ENCODE data around the gene LAMTOR2.
"Not testable (repeated sequence)": the region's sequence is repeated elsewhere in the genome, so short reads cannot be mapped to it uniquely, and the experiment has no call there.

LAMTOR2 gene

DNA sequence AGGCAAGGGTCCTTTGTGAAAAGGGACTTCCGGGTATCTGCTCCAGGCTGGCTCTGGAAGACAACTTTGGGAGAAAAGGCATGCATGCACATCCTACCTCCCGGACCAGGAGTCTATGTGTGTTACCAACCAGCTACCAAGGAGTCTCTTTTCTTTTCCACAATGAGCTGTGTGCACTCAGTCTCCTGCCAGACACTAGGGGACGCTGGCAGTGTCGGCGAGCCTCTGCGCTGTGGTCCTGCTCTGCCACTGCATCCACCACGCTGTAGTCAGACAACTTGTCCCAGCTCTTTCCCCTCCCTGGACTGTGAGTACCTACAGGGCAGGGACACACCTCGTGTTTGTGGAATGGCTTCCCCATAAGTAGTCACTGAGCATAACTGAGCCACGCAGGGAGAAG, 28.7 kb upstream of the LAMTOR2 start:
- no peaks in the 10 kb centered on the region for H3K36me3 ChIP-seq (ENCODE audit: control insufficient read depth, insufficient read depth, low read length)
- no peak overlapping the region for H3K4me3 ChIP-seq (ENCODE audit: low read length)
- peaks cover 9% of the 10 kb centered on the region for H3K4me1 ChIP-seq (ENCODE audit: control insufficient read depth, insufficient read depth, low read length)
- H3K9me3 ChIP-seq (ENCODE audit: control insufficient read depth, low read length), result no peaks in the 10 kb centered on the region
- no peaks in the 10 kb centered on the region for H3K27me3 ChIP-seq (ENCODE audit: control insufficient read depth, insufficient read depth, low read length)
- H3K9ac ChIP-seq (ENCODE audit: low read length), result no peak overlapping the region

DNA sequence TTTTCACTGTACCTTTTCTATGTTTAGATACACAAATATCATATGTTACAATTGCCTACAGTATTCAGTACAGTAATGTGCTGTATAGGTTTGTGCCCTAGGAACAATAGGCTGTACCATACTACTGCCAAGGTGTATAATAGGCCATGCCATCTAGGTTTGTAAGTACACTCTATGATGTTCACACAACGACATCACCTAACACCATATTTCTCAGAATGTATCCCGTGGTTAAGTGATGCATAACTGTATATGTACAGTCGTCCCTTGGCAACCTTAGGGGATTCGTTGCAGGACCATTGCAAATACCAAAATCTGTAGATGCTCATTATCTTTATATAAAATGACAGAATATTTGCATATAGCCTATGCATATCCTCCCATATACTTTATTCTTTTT, 28.0 kb upstream of the LAMTOR2 start:
- Histone ChIP-seq H3K9ac (ENCODE audit: low read length) (no peak overlapping the region), H3K9me3 (ENCODE audit: control insufficient read depth, low read length) (no peaks in the 10 kb centered on the region), H3K4me3 (ENCODE audit: low read length) (no peak overlapping the region), H3K27me3 (ENCODE audit: control insufficient read depth, insufficient read depth, low read length) (no peaks in the 10 kb centered on the region), H3K4me1 (ENCODE audit: control insufficient read depth, insufficient read depth, low read length) (peaks cover 9% of the 10 kb centered on the region), H3K36me3 (ENCODE audit: control insufficient read depth, insufficient read depth, low read length) (no peaks in the 10 kb centered on the region)

DNA sequence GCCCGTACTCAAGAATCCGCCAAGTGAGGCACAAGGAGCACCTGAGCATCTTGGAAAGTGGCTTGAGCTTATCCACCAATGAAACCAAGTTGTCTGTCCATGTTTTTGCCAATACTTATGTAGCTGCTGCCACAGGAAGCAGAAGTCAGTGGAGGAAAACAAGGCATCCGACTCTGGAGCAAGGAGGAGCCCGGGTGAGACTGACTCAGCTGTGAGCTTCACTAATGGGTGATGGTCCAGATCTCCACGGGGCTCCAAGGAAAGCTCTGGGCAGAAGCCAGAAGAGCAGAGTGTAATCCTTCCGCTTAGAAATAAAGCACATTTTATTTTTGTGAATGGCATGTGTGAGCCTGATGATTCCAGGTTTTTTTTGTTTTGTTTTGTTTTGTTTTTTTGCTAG, 21.6 kb upstream of the LAMTOR2 start:
- Histone ChIP-seq H3K9ac (ENCODE audit: low read length) (no peak overlapping the region), H3K4me3 (ENCODE audit: low read length) (no peak overlapping the region), H3K27me3 (ENCODE audit: control insufficient read depth, insufficient read depth, low read length) (no peaks in the 10 kb centered on the region), H3K9me3 (ENCODE audit: control insufficient read depth, low read length) (no peaks in the 10 kb centered on the region), H3K4me1 (ENCODE audit: control insufficient read depth, insufficient read depth, low read length) (peaks cover 9% of the 10 kb centered on the region), H3K36me3 (ENCODE audit: control insufficient read depth, insufficient read depth, low read length) (no peaks in the 10 kb centered on the region)

DNA sequence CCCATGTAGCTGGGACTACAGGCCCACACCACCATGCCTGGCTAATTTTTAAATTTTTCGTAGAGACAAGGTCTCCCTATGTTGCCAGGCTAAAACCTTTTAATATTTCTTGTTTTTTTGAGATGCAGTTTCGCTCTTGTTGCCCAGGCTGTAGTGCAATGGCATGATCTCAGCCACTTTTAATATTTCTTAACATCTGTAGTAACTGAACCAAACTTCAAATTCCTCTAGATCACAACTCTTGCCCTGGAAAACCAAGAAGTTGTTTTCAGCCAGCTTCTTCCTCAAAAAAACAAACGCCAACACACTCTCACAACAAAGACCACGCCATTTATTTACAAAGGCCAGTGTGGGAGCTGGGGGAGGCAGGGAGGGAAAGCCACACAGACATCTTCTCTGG, 19.6 kb upstream of the LAMTOR2 start:
- H3K9me3 ChIP-seq (ENCODE audit: control insufficient read depth, low read length); H3K4me3 ChIP-seq (ENCODE audit: low read length); H3K27me3 ChIP-seq (ENCODE audit: control insufficient read depth, insufficient read depth, low read length); H3K36me3 ChIP-seq (ENCODE audit: control insufficient read depth, insufficient read depth, low read length); H3K9ac ChIP-seq (ENCODE audit: low read length); H3K4me1 ChIP-seq (ENCODE audit: control insufficient read depth, insufficient read depth, low read length): not testable (repeated sequence)

GRCh38 chr1:156042828-156043227, 11.8 kb upstream of the LAMTOR2 start:
- H3K36me3 ChIP-seq (ENCODE audit: control insufficient read depth, insufficient read depth, low read length), result no peaks in the 10 kb centered on the region
- H3K9ac ChIP-seq (ENCODE audit: low read length), result no peak overlapping the region
- no peaks in the 10 kb centered on the region for H3K27me3 ChIP-seq (ENCODE audit: control insufficient read depth, insufficient read depth, low read length)
- no peaks in the 10 kb centered on the region for H3K9me3 ChIP-seq (ENCODE audit: control insufficient read depth, low read length)
- peaks cover 3% of the 10 kb centered on the region for H3K4me1 ChIP-seq (ENCODE audit: control insufficient read depth, insufficient read depth, low read length)
- H3K4me3 ChIP-seq (ENCODE audit: low read length), result no peak overlapping the region

- no peak overlapping the region for H3K4me3 ChIP-seq (ENCODE audit: low read length)
- no peaks in the 10 kb centered on the region for H3K9me3 ChIP-seq (ENCODE audit: control insufficient read depth, low read length)
- H3K36me3 ChIP-seq (ENCODE audit: control insufficient read depth, insufficient read depth, low read length), result no peaks in the 10 kb centered on the region
- no peak overlapping the region for H3K9ac ChIP-seq (ENCODE audit: low read length)
- peaks cover 3% of the 10 kb centered on the region for H3K4me1 ChIP-seq (ENCODE audit: control insufficient read depth, insufficient read depth, low read length)
- H3K27me3 ChIP-seq (ENCODE audit: control insufficient read depth, insufficient read depth, low read length), result no peaks in the 10 kb centered on the region
Measured at GRCh38 chr1:156045076-156045475, 9.5 kb upstream of the LAMTOR2 start.

DNA sequence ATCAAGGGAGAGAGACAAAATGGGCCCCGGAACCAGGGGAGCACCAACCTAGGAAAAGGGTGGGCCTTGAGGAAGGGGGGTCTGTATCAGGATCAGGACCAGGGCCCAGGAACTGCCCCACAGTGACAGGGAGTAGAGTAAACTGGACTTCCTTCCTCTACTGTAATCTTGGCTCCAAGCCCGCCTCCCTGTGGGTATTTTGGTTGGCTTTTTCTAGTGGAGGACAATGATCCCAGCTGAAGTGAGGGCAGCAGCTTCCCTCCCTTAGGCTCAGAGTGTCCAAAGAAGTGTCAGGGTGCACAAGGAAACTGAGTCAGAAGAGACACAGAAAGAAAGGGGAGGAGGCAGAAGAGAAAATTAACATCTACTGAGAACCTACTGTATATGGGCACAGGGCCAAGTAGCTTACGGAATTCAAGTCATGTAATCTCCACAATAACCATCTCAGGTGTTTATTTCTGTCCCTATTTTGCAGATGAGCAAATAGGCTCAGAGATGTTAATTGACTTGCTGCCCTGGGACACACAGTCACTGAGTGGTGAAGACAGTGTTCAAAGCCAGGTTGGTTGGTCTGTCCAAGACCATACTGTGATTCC, 5.8 kb upstream of the LAMTOR2 start:
- no peaks in the 10 kb centered on the region for H3K9me3 ChIP-seq (ENCODE audit: control insufficient read depth, low read length)
- no peak overlapping the region for H3K4me3 ChIP-seq (ENCODE audit: low read length)

GRCh38 chr1:156050376-156050775, 4.2 kb upstream of the LAMTOR2 start:
- H3K4me3 ChIP-seq (ENCODE audit: low read length), result no peak overlapping the region
- H3K4me1 ChIP-seq (ENCODE audit: control insufficient read depth, insufficient read depth, low read length), result peaks cover 3% of the 10 kb centered on the region
- H3K36me3 ChIP-seq (ENCODE audit: control insufficient read depth, insufficient read depth, low read length), result no peaks in the 10 kb centered on the region
- H3K27me3 ChIP-seq (ENCODE audit: control insufficient read depth, insufficient read depth, low read length), result no peaks in the 10 kb centered on the region
- no peak overlapping the region for H3K9ac ChIP-seq (ENCODE audit: low read length)
- no peaks in the 10 kb centered on the region for H3K9me3 ChIP-seq (ENCODE audit: control insufficient read depth, low read length)

More for the DNA sequence above, 5.8 kb upstream of the LAMTOR2 start:
- Histone ChIP-seq H3K4me1 (ENCODE audit: control insufficient read depth, insufficient read depth, low read length) (no peaks in the 10 kb centered on the region), H3K27me3 (ENCODE audit: control insufficient read depth, insufficient read depth, low read length) (no peaks in the 10 kb centered on the region), H3K36me3 (ENCODE audit: control insufficient read depth, insufficient read depth, low read length) (no peaks in the 10 kb centered on the region), H3K9ac (ENCODE audit: low read length) (no peak overlapping the region)

GRCh38 chr1:156051011-156051725, 3.4 kb upstream of the LAMTOR2 start:
- no peaks in the 10 kb centered on the region for H3K27me3 ChIP-seq (ENCODE audit: control insufficient read depth, insufficient read depth, low read length)
- no peak overlapping the region for H3K4me3 ChIP-seq (ENCODE audit: low read length)
- no peaks in the 10 kb centered on the region for H3K36me3 ChIP-seq (ENCODE audit: control insufficient read depth, insufficient read depth, low read length)
- no peaks in the 10 kb centered on the region for H3K9me3 ChIP-seq (ENCODE audit: control insufficient read depth, low read length)
- no peak overlapping the region for H3K9ac ChIP-seq (ENCODE audit: low read length)
- H3K4me1 ChIP-seq (ENCODE audit: control insufficient read depth, insufficient read depth, low read length), result peaks cover 8% of the 10 kb centered on the region

DNA sequence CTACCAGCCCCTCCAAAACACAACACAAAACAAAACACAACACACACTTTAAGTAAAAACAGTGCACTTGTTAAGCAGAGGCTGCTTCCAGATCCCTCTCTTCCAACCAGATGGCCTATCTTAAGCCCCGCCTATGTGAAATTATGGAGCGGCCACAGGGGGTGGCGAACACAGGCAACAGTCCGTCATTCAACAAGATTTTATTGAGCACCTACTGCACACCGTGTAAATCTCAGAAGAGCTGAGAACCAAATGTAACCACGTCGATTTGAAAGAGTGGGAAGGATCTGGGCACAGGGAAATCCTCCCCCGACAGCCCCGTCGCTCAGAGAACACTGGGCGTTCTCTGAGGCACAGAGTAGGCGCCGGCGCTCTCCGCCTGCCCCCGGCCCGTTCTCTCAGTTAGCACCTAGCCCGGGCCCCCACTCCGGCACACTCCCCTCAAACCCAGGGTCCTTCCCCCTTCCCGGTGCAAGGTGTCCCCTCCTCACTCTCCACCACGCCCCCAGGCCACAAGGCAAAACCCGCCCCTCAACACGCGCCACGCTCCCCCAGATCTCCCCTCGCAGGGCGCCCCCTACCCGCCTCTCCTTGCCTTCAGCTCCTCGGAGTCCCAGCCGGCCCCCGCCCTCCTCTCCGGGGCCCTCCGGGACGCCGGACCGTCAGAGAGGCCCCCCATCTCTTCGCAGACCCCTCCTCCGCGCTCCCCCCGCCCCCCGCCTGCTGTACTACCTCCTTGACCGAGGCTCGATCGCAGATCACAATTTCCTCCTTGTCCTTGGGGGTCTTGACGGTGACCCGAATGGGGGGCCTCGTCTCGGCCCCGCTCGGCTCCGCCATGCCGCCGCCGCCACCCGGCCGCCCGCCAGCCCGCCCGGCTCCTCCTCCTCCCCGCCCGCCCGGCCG, 1.5 kb upstream of the LAMTOR2 start:
- Histone ChIP-seq H3K27me3 (ENCODE audit: control insufficient read depth, insufficient read depth, low read length) (no peaks in the 10 kb centered on the region), H3K9me3 (ENCODE audit: control insufficient read depth, low read length) (no peaks in the 10 kb centered on the region), H3K4me1 (ENCODE audit: control insufficient read depth, insufficient read depth, low read length) (peaks cover 8% of the 10 kb centered on the region), H3K9ac (ENCODE audit: low read length) (peak overlapping the region; percentile 46), H3K4me3 (ENCODE audit: low read length) (peak overlapping the region; percentile 15), H3K36me3 (ENCODE audit: control insufficient read depth, insufficient read depth, low read length) (no peaks in the 10 kb centered on the region)

DNA sequence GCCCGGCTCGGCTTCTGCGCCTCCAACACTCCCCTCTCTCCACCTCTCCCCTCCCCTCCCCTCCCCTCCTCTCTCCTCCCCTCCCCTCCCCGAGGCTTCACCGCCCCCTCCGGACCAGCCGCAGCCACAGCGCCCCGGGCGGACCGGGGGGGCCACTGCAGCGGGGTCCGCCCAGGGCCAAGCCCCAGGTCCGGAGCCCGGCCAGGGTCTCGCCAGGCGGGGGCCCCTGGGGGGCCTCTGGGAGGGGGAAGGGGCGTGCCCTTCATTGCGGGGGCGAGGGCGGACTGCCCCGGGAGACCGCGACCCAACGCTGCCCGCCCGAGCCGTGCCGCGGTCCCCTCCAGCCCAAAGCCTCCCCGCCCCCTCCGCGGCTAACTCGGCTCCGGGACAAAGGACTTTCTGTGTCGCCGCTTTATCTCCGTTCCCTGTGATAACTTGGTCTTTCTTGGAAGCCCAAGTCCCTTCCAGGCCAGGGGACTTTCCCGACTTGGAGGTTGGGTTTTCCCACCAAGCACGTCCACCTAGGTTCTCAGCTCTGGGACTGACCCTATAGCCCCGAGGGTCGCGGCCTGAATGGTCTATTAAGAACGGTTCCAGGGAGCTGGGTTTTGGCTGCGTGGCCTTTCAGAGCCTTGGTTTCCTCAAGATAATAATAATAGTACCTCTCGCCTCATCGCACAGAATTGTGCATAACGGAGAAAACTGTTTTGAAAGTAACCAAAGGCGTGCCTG, 648 bp upstream of the LAMTOR2 start, which contains the start of gene UBQLN4:
Gene UBQLN4 (minus strand): TSS at position 31 of the 732 bp plus-strand sequence. CDS start 97 bp downstream, outside the sequence.
- Histone ChIP-seq H3K9me3 (ENCODE audit: control insufficient read depth, low read length) (no peaks in the 10 kb centered on the region), H3K4me1 (ENCODE audit: control insufficient read depth, insufficient read depth, low read length) (peaks cover 8% of the 10 kb centered on the region), H3K36me3 (ENCODE audit: control insufficient read depth, insufficient read depth, low read length) (no peaks in the 10 kb centered on the region), H3K9ac (ENCODE audit: low read length) (peak within 1 kb of the TSS; percentile 77), H3K27me3 (ENCODE audit: control insufficient read depth, insufficient read depth, low read length) (no peaks in the 10 kb centered on the region), H3K4me3 (ENCODE audit: low read length) (peak within 1 kb of the TSS; percentile 89)
